GM12874 (cell line): ENCODE measurements around the gene SUGP1.

Experiments
- CTCF ChIP-seq: IDR thresholded peaks from 2 replicates; pipeline ENCODE4 v1.5.1; 2011; ENCODE audit warnings: low read depth, mild to moderate bottlenecking, control low read depth, low read length, moderate library complexity; ENCODE audit not compliant: insufficient read depth

Gene SUGP1

GRCh38 chr19:19276851-19277250 is 43.5 kb downstream of the SUGP1 start:
- TF ChIP-seq CTCF = no peak

GRCh38 chr19:19276386-19276785 is 43.9 kb downstream of the SUGP1 start:
- no peak for TF ChIP-seq CTCF

- TF ChIP-seq CTCF = no peak
Observed at GRCh38 chr19:19274716-19275565, 45.4 kb downstream of the SUGP1 start.

GRCh38 chr19:19274146-19274545 is 46.2 kb downstream of the SUGP1 start:
- TF ChIP-seq CTCF = no peak

- no peak for TF ChIP-seq CTCF
Observed at GRCh38 chr19:19271828-19272599, 48.3 kb downstream of the SUGP1 start.

GRCh38 chr19:19270749-19271571 is 49.3 kb downstream of the SUGP1 start:
- no peak for TF ChIP-seq CTCF
